NCI-H1694 (cell line): Measurements from ENCODE around the gene LRCH1.
A peak's percentile ranks its signal among the peaks of the same experiment; 100 is the strongest.

Experiments
- DNase-seq: peaks from one replicate; lab custom pipeline; 2025; lab: John Stamatoyannopoulos, UW

LRCH1 gene

GRCh38 chr13:46562152-46562551 is 9.2 kb downstream of the LRCH1 start:
- no peak for DNase-seq

GRCh38 chr13:46562581-46562980 is 9.6 kb downstream of the LRCH1 start:
- no peak for DNase-seq

DNA sequence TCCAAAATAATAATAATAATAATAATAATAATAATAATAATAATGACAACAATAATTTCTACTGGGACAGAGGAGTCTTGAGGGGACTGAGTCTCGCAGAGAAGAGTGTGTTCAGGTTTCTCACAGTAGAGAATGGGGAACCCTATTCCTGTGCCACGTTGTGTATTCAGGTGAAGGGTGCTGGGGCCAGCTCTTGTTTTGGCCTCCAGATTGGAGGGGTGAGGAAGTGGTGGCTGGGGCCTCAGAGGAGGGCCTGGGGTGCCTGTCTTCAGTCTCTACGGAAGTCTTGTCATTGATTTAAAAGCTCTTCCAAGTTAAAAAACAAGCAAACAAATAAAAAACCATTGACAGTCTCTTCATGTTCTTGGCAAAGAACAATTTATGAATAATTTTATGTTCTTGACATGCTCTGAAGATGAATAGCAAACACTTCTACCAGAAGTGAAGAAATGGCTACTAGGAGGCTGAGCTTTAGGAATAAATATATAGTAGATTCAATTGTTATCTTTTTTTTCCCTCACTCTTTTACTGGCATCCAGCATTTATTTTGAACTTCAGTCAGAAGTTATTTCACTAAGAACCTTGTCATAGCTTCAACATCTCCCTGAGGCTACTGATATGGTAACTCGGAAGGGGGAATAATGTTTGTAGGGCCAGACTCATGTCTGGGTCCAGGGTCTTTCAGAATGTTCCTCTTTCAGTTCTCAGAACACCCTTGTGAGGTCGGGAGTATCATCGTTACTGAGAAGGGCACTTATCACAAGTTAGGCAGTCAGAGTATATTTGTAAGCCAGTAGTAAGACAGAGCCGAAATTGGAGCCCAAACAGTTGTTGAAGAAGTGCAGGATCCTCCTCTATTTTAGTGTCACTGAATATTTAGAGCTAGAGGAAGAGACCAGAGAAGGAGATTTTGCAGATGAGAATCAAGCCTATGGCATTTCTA is 13.1 kb downstream of the LRCH1 start:
- DNase-seq: no peak

DNA sequence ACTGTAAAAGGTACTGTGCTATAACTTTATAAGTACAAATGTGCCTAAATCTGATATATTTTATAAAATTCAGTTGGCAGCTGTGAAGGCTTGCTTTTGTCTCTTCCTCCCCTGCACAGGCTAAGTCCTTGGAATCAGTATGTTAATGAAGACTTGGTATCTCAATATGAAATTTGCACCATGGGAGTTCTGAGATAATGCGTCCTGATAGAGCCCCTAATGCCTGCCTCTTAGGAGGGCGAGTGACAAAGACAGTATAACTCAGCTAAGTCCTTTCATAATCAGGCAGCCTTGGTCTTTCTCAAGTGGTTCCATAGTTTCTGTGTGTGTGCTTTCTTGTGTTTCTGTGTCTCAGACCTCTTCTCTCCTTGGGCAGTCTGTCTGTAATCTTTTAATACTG is 14.7 kb downstream of the LRCH1 start:
- no peak for DNase-seq

- peak; percentile 49 for DNase-seq
Observed at GRCh38 chr13:46569456-46569855, 16.5 kb downstream of the LRCH1 start.

DNA sequence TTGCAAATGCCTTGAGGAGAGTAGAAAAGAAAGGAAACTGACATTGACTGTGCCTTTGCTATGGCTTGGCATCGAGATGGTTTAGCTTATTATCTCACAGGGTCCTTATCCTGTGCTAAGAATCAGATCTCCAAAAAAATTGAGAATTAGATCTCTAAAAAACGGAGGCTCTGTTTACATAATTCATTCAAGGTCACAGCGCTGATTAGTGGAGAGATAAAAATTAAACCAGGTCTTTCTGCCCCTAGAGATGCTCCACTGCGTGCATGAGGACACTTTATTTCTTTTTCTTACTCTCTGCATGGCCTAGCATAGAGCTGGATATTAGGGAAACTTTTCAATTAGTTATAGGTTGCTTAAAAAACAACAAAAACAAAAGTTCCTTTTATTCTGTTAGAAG is 17.3 kb downstream of the LRCH1 start:
- DNase-seq: no peak

DNA sequence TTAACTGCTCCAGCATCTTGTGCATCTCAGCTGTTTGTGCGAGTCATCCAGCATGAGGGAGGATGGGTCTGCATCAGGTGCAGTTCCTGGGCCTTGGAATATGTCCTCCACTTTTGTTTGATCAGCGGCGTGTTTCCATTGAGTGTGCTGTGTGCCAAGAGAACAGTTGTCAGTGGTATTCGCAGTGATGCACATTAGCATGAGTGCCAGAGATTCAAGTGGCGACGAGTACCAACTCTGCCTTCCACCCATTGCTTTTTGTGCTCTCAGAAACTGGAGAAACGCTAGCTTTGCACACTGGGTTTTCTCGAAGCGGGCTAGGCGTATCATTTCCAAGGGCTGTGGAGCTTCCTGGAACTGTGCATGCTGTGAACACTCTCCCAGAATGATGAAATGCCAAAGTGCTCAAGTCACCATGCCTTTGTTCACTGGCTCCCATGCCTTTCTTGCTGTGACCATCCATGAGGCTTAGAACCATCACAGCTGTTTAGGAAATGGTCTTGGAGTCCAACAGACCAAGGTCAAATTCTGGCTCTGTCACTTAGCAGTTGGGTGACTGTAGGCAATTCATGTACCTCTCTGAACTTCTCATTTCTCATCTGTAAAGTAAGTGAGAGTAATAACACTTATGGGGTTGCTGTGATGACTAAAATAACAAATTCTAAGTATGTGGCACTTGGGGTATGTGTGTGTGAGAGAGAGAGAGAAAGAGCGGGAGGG is 18.4 kb downstream of the LRCH1 start:
- peak; percentile 86 for DNase-seq

DNA sequence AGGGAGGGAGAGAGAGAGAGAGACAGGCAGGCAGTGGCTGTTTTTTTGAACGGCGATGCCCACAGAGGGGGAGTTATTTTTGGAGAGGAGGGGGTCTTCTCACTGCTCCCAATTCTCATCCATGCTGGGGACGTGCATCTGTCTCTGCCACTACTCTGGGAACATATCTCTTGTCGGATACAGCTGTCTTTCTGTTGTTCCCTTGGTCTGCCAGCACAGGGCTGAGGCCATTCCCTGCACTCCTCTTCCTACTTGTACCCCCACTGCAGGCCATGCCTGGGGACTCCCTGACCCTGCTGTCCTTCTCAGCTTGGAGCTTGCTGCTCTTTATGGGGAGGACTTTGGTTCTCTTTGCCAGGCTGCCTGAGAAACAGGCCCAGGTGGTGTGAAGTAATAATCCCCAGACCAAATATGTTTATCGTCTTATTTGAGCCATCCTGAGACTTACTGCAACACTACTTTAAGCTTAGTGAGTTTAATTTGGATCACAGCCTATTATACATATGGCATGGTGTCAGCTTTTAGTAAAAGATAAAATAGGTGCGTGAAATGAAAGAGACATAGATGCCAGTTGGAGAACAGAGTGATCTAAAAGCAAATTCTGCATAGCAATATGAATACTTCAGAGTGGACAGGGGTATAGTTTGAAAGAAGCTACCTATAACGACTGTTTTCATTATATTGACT is 19.1 kb downstream of the LRCH1 start:
- DNase-seq: peak; percentile 36

GRCh38 chr13:46572752-46573431 is 19.9 kb downstream of the LRCH1 start:
- DNase-seq: no peak

DNA sequence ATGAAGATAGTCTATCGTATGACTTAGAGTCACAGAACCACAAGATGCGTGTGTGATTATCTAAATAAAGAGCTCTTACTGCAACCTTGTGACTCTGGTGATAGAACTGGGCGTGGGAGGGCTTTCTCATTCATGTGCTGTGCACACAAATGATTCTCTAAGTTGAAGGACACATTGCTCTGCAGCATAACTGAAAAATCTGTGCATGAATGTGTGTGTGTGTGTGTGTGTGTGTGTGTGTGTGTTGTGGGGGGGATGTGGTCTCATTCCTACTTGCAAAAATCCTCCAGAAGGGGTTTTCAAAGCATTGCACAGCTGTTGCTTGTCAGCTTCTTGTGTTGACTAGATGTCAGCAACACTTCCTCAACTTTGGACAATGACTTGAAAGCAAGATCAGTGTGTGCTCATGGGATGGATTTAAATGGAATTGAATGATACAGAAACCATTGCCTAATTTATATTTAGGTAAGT is 22.4 kb downstream of the LRCH1 start:
- no peak for DNase-seq

- DNase-seq: no peak
Observed at GRCh38 chr13:46575818-46576221, 22.9 kb downstream of the LRCH1 start.

- no peak for DNase-seq
Observed at GRCh38 chr13:46576762-46577161, 23.8 kb downstream of the LRCH1 start.

GRCh38 chr13:46577696-46578589 is 25.0 kb downstream of the LRCH1 start:
- no peak for DNase-seq

GRCh38 chr13:46578590-46578975 is 25.6 kb downstream of the LRCH1 start:
- DNase-seq: no peak

DNA sequence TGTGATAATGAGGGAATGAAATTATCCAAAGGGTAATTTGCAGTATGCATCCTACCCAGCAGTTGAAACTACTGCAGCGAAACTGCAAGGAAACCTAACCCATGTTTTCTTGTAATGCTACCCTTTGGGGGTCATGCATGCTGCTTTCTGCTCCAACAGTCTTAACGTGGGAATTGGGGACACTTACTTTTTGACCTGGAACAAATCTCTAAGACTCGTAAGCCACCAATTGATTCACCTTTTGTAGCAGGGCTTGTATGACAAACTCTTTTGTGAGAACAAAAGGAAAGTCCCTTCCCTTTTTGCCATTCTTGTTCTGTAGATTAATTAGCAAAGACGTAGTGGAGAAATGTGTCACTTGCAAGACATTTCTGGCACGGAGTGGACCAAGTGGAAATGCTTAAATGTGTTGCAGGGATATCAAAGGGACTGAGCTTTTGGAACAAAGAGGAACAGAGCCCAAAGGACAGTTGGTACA is 27.4 kb downstream of the LRCH1 start:
- DNase-seq: no peak

- no peak for DNase-seq
Observed at GRCh38 chr13:46582190-46582589, 29.2 kb downstream of the LRCH1 start.

- no peak for DNase-seq
Observed at GRCh38 chr13:46586751-46587514, 34.0 kb downstream of the LRCH1 start.

DNA sequence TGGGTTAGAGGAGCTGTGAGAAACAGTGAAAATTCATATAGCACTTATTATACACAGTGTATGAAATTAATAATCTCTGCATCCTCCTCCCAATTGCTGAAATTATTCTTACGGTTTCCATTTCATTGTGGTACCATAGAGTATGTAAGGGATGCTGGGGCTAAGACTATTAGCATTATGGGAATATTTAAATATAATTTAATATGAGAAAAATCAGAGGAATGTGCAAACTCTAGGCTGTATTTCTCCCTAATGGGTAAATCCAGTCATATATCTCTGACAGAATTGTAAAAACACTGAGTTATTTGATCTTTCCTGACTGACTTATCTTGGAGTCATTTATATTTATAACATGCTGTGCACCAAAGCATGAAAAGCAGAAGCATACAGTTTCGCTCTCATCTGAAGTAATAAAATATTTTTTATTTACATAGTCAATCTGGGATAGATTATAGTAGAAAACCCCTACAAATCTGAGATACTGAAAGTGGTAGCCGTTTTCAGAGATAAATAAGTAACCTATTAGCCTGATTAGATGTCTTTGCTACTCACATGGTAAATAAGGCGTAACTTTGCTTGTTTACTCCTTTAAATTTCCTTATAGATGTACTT is 34.9 kb downstream of the LRCH1 start:
- no peak for DNase-seq

DNA sequence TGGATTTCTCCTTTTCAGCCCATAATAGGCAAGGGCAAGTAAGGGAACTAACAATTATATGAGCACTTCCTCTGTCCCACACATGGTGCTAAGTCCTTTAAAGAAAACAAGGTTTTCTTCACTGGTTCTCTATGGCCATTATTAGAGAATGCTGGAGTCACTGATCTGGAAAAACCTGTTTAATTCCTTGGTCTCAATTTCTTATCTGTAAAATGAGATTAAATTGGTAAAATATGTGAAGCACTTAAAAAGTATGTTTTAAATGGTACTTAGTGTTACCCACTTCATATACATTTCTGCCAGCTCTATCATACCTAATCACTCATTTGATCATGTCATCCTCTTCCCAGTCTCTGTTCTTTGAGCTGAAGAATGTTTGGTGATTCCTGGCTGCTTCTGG is 39.4 kb downstream of the LRCH1 start:
- no peak for DNase-seq

DNA sequence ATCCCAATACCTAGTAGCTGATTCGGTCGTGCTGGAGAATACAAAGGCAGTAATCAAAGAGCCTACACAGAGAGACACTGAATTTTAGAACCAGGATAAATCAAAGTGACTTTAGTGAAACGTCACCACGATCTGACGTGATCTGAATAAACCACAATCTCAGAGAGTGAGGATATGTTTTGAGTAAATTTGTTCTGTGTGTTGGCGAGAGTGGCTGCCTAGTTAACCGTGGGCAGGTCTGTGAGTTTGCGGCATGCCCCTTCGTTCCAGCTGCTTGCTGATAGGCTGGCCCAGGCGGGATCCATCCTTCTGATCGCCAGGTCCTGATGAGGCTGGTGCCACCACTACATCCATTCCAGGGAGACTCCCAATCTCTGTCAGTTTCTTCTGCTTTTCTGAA is 40.4 kb downstream of the LRCH1 start:
- no peak for DNase-seq
